Mesothelial cell of epicardium (in vitro differentiated cells): ENCODE measurements around the gene LMTK2. TPM values are rescaled to one million over a fixed set of nuclear protein-coding genes. Genes with fewer than 3 reads are reported as not detected.

Experiments used
- DNase-seq, 2 experiments: peaks; one replicate each; pipeline ENCODE4 v3.0.0; 2021; ENCODE audit warnings: low spot score in 2 of 2; ENCODE audit not compliant: unreplicated experiment in 2 of 2
- H3K27ac Mint-ChIP-seq: 2 replicates; pipeline ENCODE4 v1.8.0; 2021; ENCODE audit warnings: mixed read lengths
- H3K27me3 Mint-ChIP-seq: 2 replicates; pipeline ENCODE4 v1.8.0; 2021; ENCODE audit warnings: low read depth, mixed read lengths
- H3K36me3 Mint-ChIP-seq: 2 replicates; pipeline ENCODE4 v1.8.0; 2021; ENCODE audit warnings: mixed read lengths
- H3K4me1 Mint-ChIP-seq: 2 replicates; pipeline ENCODE4 v1.8.0; 2021; ENCODE audit warnings: mixed read lengths
- H3K4me3 Mint-ChIP-seq: 2 replicates; pipeline ENCODE4 v1.8.0; 2021; ENCODE audit warnings: mild to moderate bottlenecking, moderate library complexity, mixed read lengths
- H3K9me3 Mint-ChIP-seq: 2 replicates; pipeline ENCODE4 v1.8.0; 2021; ENCODE audit warnings: mixed read lengths
- CTCF ChIP-seq: fragments of 200-600 bp; sonication (generic); IDR thresholded peaks from one replicate; pipeline ENCODE4 v1.5.0; 2021; ENCODE audit warnings: antibody characterized with exemption; ENCODE audit not compliant: unreplicated experiment
- total RNA-seq: library from RNA; stranded (reverse); gene quantifications from 3 replicates; pipeline ENCODE4 v1.2.1, GENCODE V29; 2021

LMTK2 gene
- total RNA-seq, 1 donor from 2014 or later: 23.1 TPM

GRCh38 chr7:98250789-98251188 lies 144.1 kb downstream of the LMTK2 start:
- H3K36me3 Mint-ChIP-seq: peaks cover 6% of the 10 kb centered on the region
- H3K4me1 Mint-ChIP-seq: peaks cover 24% of the 10 kb centered on the region
- DNase-seq: no peak
- H3K4me3 Mint-ChIP-seq: peak overlapping the region; percentile 92
- no peaks in the 10 kb centered on the region for H3K9me3 Mint-ChIP-seq
- peak overlapping the region; percentile 59 for H3K27ac Mint-ChIP-seq
- no peak for TF ChIP-seq CTCF
- H3K27me3 Mint-ChIP-seq: no peaks in the 10 kb centered on the region

- Mint-ChIP-seq H3K27me3 (no peaks in the 10 kb centered on the region), H3K9me3 (no peaks in the 10 kb centered on the region), H3K27ac (peak overlapping the region; percentile 83), H3K36me3 (peaks cover 6% of the 10 kb centered on the region), H3K4me1 (peaks cover 24% of the 10 kb centered on the region), H3K4me3 (peak overlapping the region; percentile 92)
- DNase-seq: no peak
- TF ChIP-seq CTCF: no peak
Measured at GRCh38 chr7:98251231-98251600, 144.6 kb downstream of the LMTK2 start.

- no peaks in the 10 kb centered on the region for H3K9me3 Mint-ChIP-seq
- peaks cover 24% of the 10 kb centered on the region for H3K4me1 Mint-ChIP-seq
- no peak for TF ChIP-seq CTCF
- no peaks in the 10 kb centered on the region for H3K27me3 Mint-ChIP-seq
- H3K27ac Mint-ChIP-seq: peak within 1 kb of the TSS; percentile 91
- peak within 1 kb of the TSS; percentile 92 for H3K4me3 Mint-ChIP-seq
- H3K36me3 Mint-ChIP-seq: peaks cover 9% of the 10 kb centered on the region
- DNase-seq: peak; percentile 68 to 83
Measured at GRCh38 chr7:98251601-98252424, 145.2 kb downstream of the LMTK2 start, which contains the start of gene TECPR1. TECPR1 (minus strand) TSS chr7:98252232; CDS start chr7:98246146, 6,086 bp downstream.

GRCh38 chr7:98252425-98253054 lies 145.9 kb downstream of the LMTK2 start:
- Mint-ChIP-seq H3K4me3 (peak overlapping the region; percentile 92), H3K27me3 (no peaks in the 10 kb centered on the region), H3K27ac (peak overlapping the region; percentile 91), H3K4me1 (peaks cover 24% of the 10 kb centered on the region), H3K9me3 (no peaks in the 10 kb centered on the region), H3K36me3 (peaks cover 11% of the 10 kb centered on the region)
- TF ChIP-seq CTCF: no peak
- DNase-seq: no peak

GRCh38 chr7:98254516-98254915 lies 147.9 kb downstream of the LMTK2 start:
- Mint-ChIP-seq H3K4me3 (no peak overlapping the region), H3K4me1 (peaks cover 24% of the 10 kb centered on the region), H3K9me3 (no peaks in the 10 kb centered on the region), H3K27ac (no peak overlapping the region), H3K36me3 (peaks cover 9% of the 10 kb centered on the region), H3K27me3 (no peaks in the 10 kb centered on the region)
- TF ChIP-seq CTCF: no peak
- no peak for DNase-seq
